H1 (cell line): ENCODE measurements around the gene NDUFA11.

Source experiments
- ATF3 ChIP-seq: IDR thresholded peaks from 2 replicates; pipeline ENCODE4 v1.6.1; 2011; ENCODE audit warnings: low read depth, mild to moderate bottlenecking, low read length; ENCODE audit not compliant: insufficient read depth
- EP300 ChIP-seq, 2 experiments: IDR thresholded peaks; 1 replicate in 1 of 2; 2 replicates in 1 of 2; pipeline ENCODE4 v1.6.1; 2011 to 2012; ENCODE audit warnings: low read depth in 2 of 2, low read length in 2 of 2, mild to moderate bottlenecking in 2 of 2, borderline replicate concordance in 1 of 2, inconsistent platforms in 1 of 2, moderate library complexity in 1 of 2

- no peak for TF ChIP-seq ATF3
- TF ChIP-seq EP300 (IDR thresholded peaks at IDR 0.05; ENCODE audit: borderline replicate concordance in 1 of 2, low read depth in 2 of 2, low read length in 2 of 2) = no peak
Observed at GRCh38 chr19:5948752-5949564, 45.4 kb upstream of the NDUFA11 start.
